ENCODE results near the gene PAPPA.
A peak's percentile ranks its signal among the peaks of the same experiment; 100 is the strongest.

The PAPPA gene

DNA sequence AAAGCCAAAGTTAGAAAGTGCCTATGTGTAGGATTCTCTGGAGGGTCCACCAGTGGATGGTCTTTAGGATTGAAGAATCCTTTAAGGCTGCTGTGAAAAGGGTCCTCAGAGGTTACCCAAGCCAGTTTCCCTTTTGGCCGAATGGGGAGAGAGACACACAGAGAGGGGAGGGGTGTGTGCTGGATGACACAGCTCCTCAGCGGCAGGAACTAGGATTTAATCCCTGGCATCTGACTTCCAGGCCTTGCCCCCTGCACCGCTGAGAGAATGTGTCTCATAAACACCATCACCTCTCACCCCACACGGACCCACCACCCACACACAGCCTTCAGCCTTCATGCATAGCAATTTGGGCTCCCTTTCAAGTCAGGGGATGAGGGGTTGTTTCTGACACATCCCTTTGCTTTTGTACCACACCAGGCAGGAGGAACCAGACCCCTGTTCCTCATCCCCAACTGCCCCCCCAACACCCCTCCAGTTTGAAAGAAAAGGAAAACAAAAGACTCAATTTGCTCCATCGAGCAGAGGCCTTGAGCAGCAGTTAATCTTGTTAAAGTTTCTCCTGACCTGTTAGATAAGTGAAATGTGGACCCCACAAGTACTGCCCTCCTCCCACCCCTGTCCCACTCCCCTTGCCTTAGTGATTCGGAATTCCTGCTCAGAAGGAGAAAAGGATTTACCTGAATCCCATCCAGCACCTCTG, 4.0 kb downstream of the PAPPA start:
- H3K27me3 ChIP-seq (ENCODE audit: control insufficient read depth, insufficient read depth, low read length): no peaks in the 10 kb centered on the region
- H3K4me3 ChIP-seq (ENCODE audit: low read depth, low read length): peak overlapping the region; percentile 56
- peak overlapping the region; percentile 88 for H3K4me2 ChIP-seq (ENCODE audit: low read length)
- peaks cover 24% of the 10 kb centered on the region for H3K79me2 ChIP-seq
- H3K27ac ChIP-seq: peak overlapping the region; percentile 89
- H2AFZ ChIP-seq: no peak overlapping the region
- peaks cover 3% of the 10 kb centered on the region for H3K36me3 ChIP-seq (ENCODE audit: control insufficient read depth, insufficient read depth, low read length)
- no peaks in the 10 kb centered on the region for H3K9me3 ChIP-seq (ENCODE audit: control insufficient read depth, low read length)
- no peak overlapping the region for H3K9ac ChIP-seq
- peaks cover 25% of the 10 kb centered on the region for H3K4me1 ChIP-seq
- TF ChIP-seq, protein P1, sequence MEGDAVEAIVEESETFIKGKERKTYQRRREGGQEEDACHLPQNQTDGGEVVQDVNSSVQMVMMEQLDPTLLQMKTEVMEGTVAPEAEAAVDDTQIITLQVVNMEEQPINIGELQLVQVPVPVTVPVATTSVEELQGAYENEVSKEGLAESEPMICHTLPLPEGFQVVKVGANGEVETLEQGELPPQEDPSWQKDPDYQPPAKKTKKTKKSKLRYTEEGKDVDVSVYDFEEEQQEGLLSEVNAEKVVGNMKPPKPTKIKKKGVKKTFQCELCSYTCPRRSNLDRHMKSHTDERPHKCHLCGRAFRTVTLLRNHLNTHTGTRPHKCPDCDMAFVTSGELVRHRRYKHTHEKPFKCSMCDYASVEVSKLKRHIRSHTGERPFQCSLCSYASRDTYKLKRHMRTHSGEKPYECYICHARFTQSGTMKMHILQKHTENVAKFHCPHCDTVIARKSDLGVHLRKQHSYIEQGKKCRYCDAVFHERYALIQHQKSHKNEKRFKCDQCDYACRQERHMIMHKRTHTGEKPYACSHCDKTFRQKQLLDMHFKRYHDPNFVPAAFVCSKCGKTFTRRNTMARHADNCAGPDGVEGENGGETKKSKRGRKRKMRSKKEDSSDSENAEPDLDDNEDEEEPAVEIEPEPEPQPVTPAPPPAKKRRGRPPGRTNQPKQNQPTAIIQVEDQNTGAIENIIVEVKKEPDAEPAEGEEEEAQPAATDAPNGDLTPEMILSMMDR (IDR thresholded peaks at IDR 0.05): no peak

- Histone ChIP-seq H3K4me3 (ENCODE audit: low read depth, low read length) (peak overlapping the region; percentile 6), H3K27me3 (ENCODE audit: control insufficient read depth, insufficient read depth, low read length) (no peaks in the 10 kb centered on the region), H3K4me1 (peaks cover 38% of the 10 kb centered on the region), H3K9ac (no peak overlapping the region), H3K79me2 (peaks cover 37% of the 10 kb centered on the region), H3K4me2 (ENCODE audit: low read length) (peak overlapping the region; percentile 29), H3K27ac (peak overlapping the region; percentile 74), H2AFZ (no peak overlapping the region), H3K36me3 (ENCODE audit: control insufficient read depth, insufficient read depth, low read length) (no peaks in the 10 kb centered on the region), H3K9me3 (ENCODE audit: control insufficient read depth, low read length) (no peaks in the 10 kb centered on the region)
- TF ChIP-seq, protein P1 (IDR thresholded peaks at IDR 0.05): no peak
These were observed 7.3 kb downstream of the PAPPA start for GRCh38 chr9:116160676-116161571.

- Histone ChIP-seq H3K27ac (peak overlapping the region; percentile 74), H3K4me1 (peaks cover 45% of the 10 kb centered on the region), H3K4me3 (ENCODE audit: low read depth, low read length) (no peak overlapping the region), H3K9ac (no peak overlapping the region), H3K36me3 (ENCODE audit: control insufficient read depth, insufficient read depth, low read length) (no peaks in the 10 kb centered on the region), H3K9me3 (ENCODE audit: control insufficient read depth, low read length) (no peaks in the 10 kb centered on the region), H3K27me3 (ENCODE audit: control insufficient read depth, insufficient read depth, low read length) (no peaks in the 10 kb centered on the region), H3K79me2 (peaks cover 41% of the 10 kb centered on the region), H3K4me2 (ENCODE audit: low read length) (peak overlapping the region; percentile 15), H2AFZ (no peak overlapping the region)
- TF ChIP-seq, protein P1 (IDR thresholded peaks at IDR 0.05): no peak
These were observed 8.7 kb downstream of the PAPPA start for GRCh38 chr9:116162241-116162781.

GRCh38 chr9:116163293-116164055, 9.9 kb downstream of the PAPPA start:
- no peaks in the 10 kb centered on the region for H3K36me3 ChIP-seq (ENCODE audit: control insufficient read depth, insufficient read depth, low read length)
- H3K4me1 ChIP-seq: peaks cover 38% of the 10 kb centered on the region
- H3K4me3 ChIP-seq (ENCODE audit: low read depth, low read length): no peak overlapping the region
- H3K9ac ChIP-seq: no peak overlapping the region
- TF ChIP-seq, protein P1 (IDR thresholded peaks at IDR 0.05): peak; percentile 29
- H3K27ac ChIP-seq: peak overlapping the region; percentile 74
- peaks cover 37% of the 10 kb centered on the region for H3K79me2 ChIP-seq
- no peaks in the 10 kb centered on the region for H3K9me3 ChIP-seq (ENCODE audit: control insufficient read depth, low read length)
- no peak overlapping the region for H2AFZ ChIP-seq
- H3K4me2 ChIP-seq (ENCODE audit: low read length): no peak overlapping the region
- H3K27me3 ChIP-seq (ENCODE audit: control insufficient read depth, insufficient read depth, low read length): no peaks in the 10 kb centered on the region

Measured in parathyroid adenoma (tissue), 2 donors.